SU-DHL-6 (cell line): ENCODE data around the gene CCNG1.

ENCODE experiments used
- CTCF ChIP-seq: fragments of 200-600 bp; sonication (generic); IDR thresholded peaks from one replicate; pipeline ENCODE4 v1.5.1; 2017; ENCODE audit warnings: antibody characterized with exemption, mild to moderate bottlenecking, low read length, moderate library complexity; ENCODE audit not compliant: insufficient read depth, poor library complexity, severe bottlenecking
- EZH2phosphoT487 ChIP-seq: fragments of 200-600 bp; sonication (generic), shearing (Covaris generic); conservative IDR thresholded peaks from 2 replicates; pipeline ENCODE4 v1.6.1; 2018; ENCODE audit warnings: mild to moderate bottlenecking, antibody characterized with exemption, low read length, moderate library complexity, mixed read lengths

- TF ChIP-seq CTCF (no peak), EZH2phosphoT487 (no peak)
Observed at GRCh38 chr5:163434401-163434866, 3.0 kb upstream of the CCNG1 start.
